Central memory CD8-positive, alpha-beta T cell (primary cell): ENCODE measurements around the gene MOCOS.
"Not testable (repeated sequence)": the region's sequence is repeated elsewhere in the genome, so short reads cannot be mapped to it uniquely, and the experiment has no call there.

Source experiments
- ATAC-seq: fragments of 150-1000 bp; cut with Tn5 transposase; replicated peaks from 2 replicates; pipeline ENCODE4 v1.10.0; 2022; ENCODE audit warnings: mild to moderate bottlenecking, moderate FRiP score, moderate number of reproducible peaks; ENCODE audit not compliant: poor library complexity, severe bottlenecking; ENCODE audit errors: extremely low read depth
- DNase-seq, 2 donors: peaks; one replicate each; pipeline ENCODE4 v3.0.0; 2021; ENCODE audit warnings: low spot score in 2 of 2
- H3K27ac Mint-ChIP-seq: one replicate; pipeline ENCODE4 v1.8.0; 2022; ENCODE audit warnings: low read depth, mild to moderate bottlenecking, moderate library complexity, mixed read lengths
- H3K27me3 Mint-ChIP-seq: one replicate; pipeline ENCODE4 v1.8.0; 2022; ENCODE audit warnings: mixed read lengths
- H3K36me3 Mint-ChIP-seq: one replicate; pipeline ENCODE4 v1.8.0; 2022; ENCODE audit warnings: mild to moderate bottlenecking, moderate library complexity, mixed read lengths; ENCODE audit not compliant: insufficient read depth
- H3K4me1 Mint-ChIP-seq: one replicate; pipeline ENCODE4 v1.8.0; 2022; ENCODE audit warnings: mixed read lengths
- H3K4me3 Mint-ChIP-seq: one replicate; pipeline ENCODE4 v1.8.0; 2022; ENCODE audit warnings: mild to moderate bottlenecking, moderate library complexity, mixed read lengths
- H3K9me3 Mint-ChIP-seq: one replicate; pipeline ENCODE4 v1.8.0; 2022; ENCODE audit warnings: mixed read lengths

Gene MOCOS

GRCh38 chr18:36215577-36215976, 28.3 kb downstream of the MOCOS start:
- Mint-ChIP-seq H3K4me1 (no peaks in the 10 kb centered on the region), H3K9me3 (no peaks in the 10 kb centered on the region), H3K4me3 (no peak overlapping the region), H3K27ac (no peak overlapping the region), H3K36me3 (no peaks in the 10 kb centered on the region), H3K27me3 (peaks cover 46% of the 10 kb centered on the region)
- DNase-seq: no peak
- ATAC-seq: no peak

- no peak for ATAC-seq
- Mint-ChIP-seq H3K4me1 (no peaks in the 10 kb centered on the region), H3K27ac (no peak overlapping the region), H3K9me3 (no peaks in the 10 kb centered on the region), H3K36me3 (no peaks in the 10 kb centered on the region), H3K27me3 (peaks cover 36% of the 10 kb centered on the region), H3K4me3 (no peak overlapping the region)
- DNase-seq: no peak
Measured at GRCh38 chr18:36217348-36217747, 30.1 kb downstream of the MOCOS start.

GRCh38 chr18:36229188-36229587, 41.9 kb downstream of the MOCOS start:
- H3K36me3 Mint-ChIP-seq: no peaks in the 10 kb centered on the region
- H3K4me3 Mint-ChIP-seq: no peak overlapping the region
- peaks cover 18% of the 10 kb centered on the region for H3K9me3 Mint-ChIP-seq
- ATAC-seq (no peak), DNase-seq (no peak)
- no peak overlapping the region for H3K27ac Mint-ChIP-seq
- H3K27me3 Mint-ChIP-seq: peaks cover 42% of the 10 kb centered on the region
- no peaks in the 10 kb centered on the region for H3K4me1 Mint-ChIP-seq

- DNase-seq, H3K4me1 Mint-ChIP-seq, H3K27ac Mint-ChIP-seq, H3K36me3 Mint-ChIP-seq, H3K9me3 Mint-ChIP-seq, H3K4me3 Mint-ChIP-seq, ATAC-seq: not testable (repeated sequence)
- peaks cover 48% of the 10 kb centered on the region for H3K27me3 Mint-ChIP-seq
Measured at GRCh38 chr18:36240510-36240909, 53.2 kb downstream of the MOCOS start.

- no peak overlapping the region for H3K4me3 Mint-ChIP-seq
- no peak for DNase-seq
- ATAC-seq: no peak
- no peak overlapping the region for H3K27ac Mint-ChIP-seq
- H3K36me3 Mint-ChIP-seq: no peaks in the 10 kb centered on the region
- H3K9me3 Mint-ChIP-seq: no peaks in the 10 kb centered on the region
- H3K27me3 Mint-ChIP-seq: peaks cover 61% of the 10 kb centered on the region
- no peaks in the 10 kb centered on the region for H3K4me1 Mint-ChIP-seq
Measured at GRCh38 chr18:36241831-36242230, 54.5 kb downstream of the MOCOS start.

GRCh38 chr18:36247036-36247435, 59.7 kb downstream of the MOCOS start:
- Mint-ChIP-seq H3K36me3 (no peaks in the 10 kb centered on the region), H3K4me1 (no peaks in the 10 kb centered on the region), H3K27ac (no peak overlapping the region), H3K4me3 (no peak overlapping the region), H3K27me3 (peaks cover 89% of the 10 kb centered on the region), H3K9me3 (no peaks in the 10 kb centered on the region)
- ATAC-seq (no peak), DNase-seq (no peak)

GRCh38 chr18:36249392-36249791, 62.1 kb downstream of the MOCOS start:
- H3K4me1 Mint-ChIP-seq: no peaks in the 10 kb centered on the region
- no peaks in the 10 kb centered on the region for H3K36me3 Mint-ChIP-seq
- no peak overlapping the region for H3K27ac Mint-ChIP-seq
- H3K27me3 Mint-ChIP-seq: peaks cover 86% of the 10 kb centered on the region
- DNase-seq (no peak), ATAC-seq (no peak)
- H3K4me3 Mint-ChIP-seq: no peak overlapping the region
- H3K9me3 Mint-ChIP-seq: no peaks in the 10 kb centered on the region

- ATAC-seq (no peak), DNase-seq (no peak)
- no peaks in the 10 kb centered on the region for H3K4me1 Mint-ChIP-seq
- H3K4me3 Mint-ChIP-seq: no peak overlapping the region
- no peaks in the 10 kb centered on the region for H3K9me3 Mint-ChIP-seq
- no peaks in the 10 kb centered on the region for H3K36me3 Mint-ChIP-seq
- H3K27ac Mint-ChIP-seq: no peak overlapping the region
- H3K27me3 Mint-ChIP-seq: peaks cover 72% of the 10 kb centered on the region
Measured at GRCh38 chr18:36250827-36251226, 63.5 kb downstream of the MOCOS start.

GRCh38 chr18:36255072-36255698, 67.9 kb downstream of the MOCOS start:
- H3K27ac Mint-ChIP-seq: no peak overlapping the region
- no peaks in the 10 kb centered on the region for H3K4me1 Mint-ChIP-seq
- no peak overlapping the region for H3K4me3 Mint-ChIP-seq
- no peaks in the 10 kb centered on the region for H3K36me3 Mint-ChIP-seq
- no peaks in the 10 kb centered on the region for H3K9me3 Mint-ChIP-seq
- ATAC-seq (no peak), DNase-seq (no peak)
- peaks cover 39% of the 10 kb centered on the region for H3K27me3 Mint-ChIP-seq

GRCh38 chr18:36256094-36256493, 68.8 kb downstream of the MOCOS start:
- H3K36me3 Mint-ChIP-seq: no peaks in the 10 kb centered on the region
- DNase-seq: no peak
- no peak for ATAC-seq
- no peaks in the 10 kb centered on the region for H3K4me1 Mint-ChIP-seq
- no peak overlapping the region for H3K27ac Mint-ChIP-seq
- H3K27me3 Mint-ChIP-seq: peaks cover 37% of the 10 kb centered on the region
- no peaks in the 10 kb centered on the region for H3K9me3 Mint-ChIP-seq
- no peak overlapping the region for H3K4me3 Mint-ChIP-seq

- no peak overlapping the region for H3K27ac Mint-ChIP-seq
- no peak overlapping the region for H3K4me3 Mint-ChIP-seq
- no peak for ATAC-seq
- no peaks in the 10 kb centered on the region for H3K9me3 Mint-ChIP-seq
- no peaks in the 10 kb centered on the region for H3K36me3 Mint-ChIP-seq
- DNase-seq: no peak
- H3K4me1 Mint-ChIP-seq: no peaks in the 10 kb centered on the region
- H3K27me3 Mint-ChIP-seq: peaks cover 20% of the 10 kb centered on the region
Measured at GRCh38 chr18:36262971-36263370, 75.7 kb downstream of the MOCOS start.

- DNase-seq (no peak), ATAC-seq (no peak)
- Mint-ChIP-seq H3K27ac (no peak overlapping the region), H3K9me3 (no peaks in the 10 kb centered on the region), H3K4me1 (no peaks in the 10 kb centered on the region), H3K4me3 (no peak overlapping the region), H3K27me3 (peaks cover 20% of the 10 kb centered on the region), H3K36me3 (no peaks in the 10 kb centered on the region)
Measured at GRCh38 chr18:36264283-36264682, 77.0 kb downstream of the MOCOS start.

GRCh38 chr18:36265015-36265414, 77.7 kb downstream of the MOCOS start:
- no peak overlapping the region for H3K27ac Mint-ChIP-seq
- ATAC-seq (no peak), DNase-seq (no peak)
- peaks cover 20% of the 10 kb centered on the region for H3K27me3 Mint-ChIP-seq
- H3K9me3 Mint-ChIP-seq: no peaks in the 10 kb centered on the region
- no peak overlapping the region for H3K4me3 Mint-ChIP-seq
- H3K4me1 Mint-ChIP-seq: no peaks in the 10 kb centered on the region
- H3K36me3 Mint-ChIP-seq: no peaks in the 10 kb centered on the region

- H3K9me3 Mint-ChIP-seq: no peaks in the 10 kb centered on the region
- no peaks in the 10 kb centered on the region for H3K4me1 Mint-ChIP-seq
- peaks cover 20% of the 10 kb centered on the region for H3K27me3 Mint-ChIP-seq
- no peak overlapping the region for H3K4me3 Mint-ChIP-seq
- no peak overlapping the region for H3K27ac Mint-ChIP-seq
- H3K36me3 Mint-ChIP-seq: no peaks in the 10 kb centered on the region
- no peak for ATAC-seq
- no peak for DNase-seq
Measured at GRCh38 chr18:36269157-36269556, 81.9 kb downstream of the MOCOS start.
